H1 (cell line): ENCODE data around the gene FDPS. TPM values are rescaled to one million over a fixed set of nuclear protein-coding genes. Genes with fewer than 3 reads are reported as not detected.

Experiments used
- ATF3 ChIP-seq: IDR thresholded peaks from 2 replicates; pipeline ENCODE4 v1.6.1; 2011; ENCODE audit warnings: low read depth, mild to moderate bottlenecking, low read length; ENCODE audit not compliant: insufficient read depth
- BACH1 ChIP-seq: IDR thresholded peaks from 2 replicates; pipeline ENCODE4 v1.6.1; 2012; ENCODE audit warnings: low read length, improper control_type of control experiment
- BCL11A ChIP-seq, 2 experiments: IDR thresholded peaks; one replicate each; pipeline ENCODE4 v1.6.1; 2011; ENCODE audit warnings: low read depth in 2 of 2, low read length in 2 of 2, mild to moderate bottlenecking in 2 of 2
- CTCF ChIP-seq, 3 experiments: IDR thresholded peaks; 1 replicate in 2 of 3; 2 replicates in 1 of 3; pipeline versions ENCODE4 v1.5.1 to v1.6.1; 2011; ENCODE audit warnings: low read length in 3 of 3, mild to moderate bottlenecking in 3 of 3, inconsistent platforms in 2 of 3, low read depth in 1 of 3, moderate library complexity in 1 of 3; ENCODE audit not compliant: insufficient read depth in 1 of 3; ENCODE audit errors: control extremely low read depth in 1 of 3
- KDM1A ChIP-seq: fragments of 200-600, 300-600 bp; sonication (generic); IDR thresholded peaks from 2 replicates; pipeline ENCODE4 v1.7.1; 2016; ENCODE audit warnings: mild to moderate bottlenecking, low read length, borderline replicate concordance
- KDM5A ChIP-seq: fragments of 200-600 bp; IDR thresholded peaks from 2 replicates; pipeline ENCODE4 v1.7.1; 2012; ENCODE audit warnings: mild to moderate bottlenecking, low read length, inconsistent platforms, mixed read lengths
- NRF1 ChIP-seq: IDR thresholded peaks from 2 replicates; pipeline ENCODE4 v1.6.1; 2011; ENCODE audit warnings: mild to moderate bottlenecking, low read depth, low read length, improper control_type of control experiment
- RBBP5 ChIP-seq: IDR thresholded peaks from 2 replicates; pipeline ENCODE4 v1.7.1; 2012; ENCODE audit warnings: low read depth, mild to moderate bottlenecking, inconsistent platforms, low read length, moderate library complexity, borderline replicate concordance
- RNF2 ChIP-seq: fragments of 200-900, 300-1000 bp; sonication (generic); IDR thresholded peaks from 2 replicates; pipeline ENCODE4 v1.7.1; 2016; ENCODE audit warnings: borderline replicate concordance, low read depth, mild to moderate bottlenecking, antibody characterized with exemption, low read length; ENCODE audit not compliant: poor library complexity, severe bottlenecking; ENCODE audit errors: missing control alignments
- SAP30 ChIP-seq: fragments of 300-600 bp; sonication (generic); IDR thresholded peaks from 2 replicates; pipeline ENCODE4 v1.7.1; 2012; ENCODE audit warnings: low read length, moderate library complexity, mild to moderate bottlenecking, inconsistent platforms; ENCODE audit not compliant: insufficient read depth, insufficient replicate concordance
- SP2 ChIP-seq: IDR thresholded peaks from 2 replicates; pipeline ENCODE4 v1.6.1; 2012; ENCODE audit warnings: mild to moderate bottlenecking, low read length, inconsistent platforms
- SP4 ChIP-seq: IDR thresholded peaks from 2 replicates; pipeline ENCODE4 v1.6.1; 2012; ENCODE audit warnings: low read length, inconsistent platforms
- TAF1 ChIP-seq: IDR thresholded peaks from 2 replicates; pipeline ENCODE4 v1.6.1; 2011; ENCODE audit warnings: mild to moderate bottlenecking, low read depth, low read length
- TAF7 ChIP-seq: optimal IDR thresholded peaks from 2 replicates; pipeline ENCODE3; 2011; ENCODE audit warnings: low read depth, mild to moderate bottlenecking, inconsistent platforms, low read length, moderate library complexity, borderline replicate concordance
- TBP ChIP-seq: IDR thresholded peaks from 2 replicates; pipeline ENCODE4 v1.6.1; 2011; ENCODE audit warnings: low read depth, low read length, improper control_type of control experiment
- TCF12 ChIP-seq: IDR thresholded peaks from 2 replicates; pipeline ENCODE4 v1.6.1; 2011; ENCODE audit warnings: low read depth, mild to moderate bottlenecking, low read length
- USF2 ChIP-seq: IDR thresholded peaks from 2 replicates; pipeline ENCODE4 v1.6.1; 2011; ENCODE audit warnings: low read length, improper control_type of control experiment
- polyA plus RNA-seq, 7 experiments: library from polyadenylated mRNA; depleted of rRNA in 3 of 7; stranded (reverse) in 5 of 7; unstranded in 2 of 7; fragments of >200 nt in 5 of 7; fragments of 200-250 nt in 2 of 7; gene quantifications; 1 replicate in 5 of 7; 2 replicates in 1 of 7; 4 replicates in 1 of 7; pipeline versions ENCODE4 v1.2.1 to v1.2.3, GENCODE V29; 2011 to 2013; ENCODE audit warnings: missing spikeins in 2 of 7, mixed read lengths in 2 of 7
- total RNA-seq: library from RNA; stranded (reverse); fragmentation: NEBNext Ultra II Directional; extraction: Animal tissue kit (Norgen Biotek cat#: 25700); gene quantifications from 2 replicates; pipeline ENCODE4 v1.2.1, GENCODE V29; 2021

Gene FDPS
- total and polyA plus RNA-seq, 2 of the 8 experiments (the other 6 are each of a cell fraction or from before 2014, with no cell fraction given), result 267 to 368 TPM

GRCh38 chr1:155261852-155262673 is 46.6 kb upstream of the FDPS start, which contains the start of gene SCAMP3 (continued):
- peak; percentile 82; the same call in 1 of the 2 replicates for TF ChIP-seq SP4
- TF ChIP-seq TBP, result peak; percentile 76
- TF ChIP-seq BACH1, result peak; percentile 37; the same call in 1 of the 2 replicates
- peak; percentile 78 for TF ChIP-seq ATF3
- TF ChIP-seq CTCF (IDR thresholded peaks at IDR 0.05; ENCODE audit: control extremely low read depth in 1 of 3, insufficient read depth in 1 of 3, low read depth in 1 of 3, low read length in 3 of 3), result no peak
- TF ChIP-seq RNF2, result no peak
- no peak for TF ChIP-seq TAF7
- no peak for TF ChIP-seq TCF12
- no peak for TF ChIP-seq RBBP5
- no peak for TF ChIP-seq SP2
- TF ChIP-seq TAF1, result peak; percentile 69; the same call in 1 of the 2 replicates
- TF ChIP-seq KDM1A, result no peak
- TF ChIP-seq SAP30, result peak; percentile 100
- TF ChIP-seq KDM5A, result 0 out of 2 replicates have a peak, but pooled peaks have one; percentile 3
- peak; percentile 97 for TF ChIP-seq USF2
- no peak for TF ChIP-seq BCL11A (IDR thresholded peaks at IDR 0.05; ENCODE audit: low read depth in 2 of 2, low read length in 2 of 2)
- peak; percentile 49 for TF ChIP-seq NRF1
